ENCODE data around the gene FCSK.
A peak's percentile ranks its signal among the peaks of the same experiment; 100 is the strongest.
"Not testable (repeated sequence)": the region's sequence is repeated elsewhere in the genome, so short reads cannot be mapped to it uniquely, and the experiment has no call there.

FCSK gene

GRCh38 chr16:70451004-70451340, 3.4 kb upstream of the FCSK start:
- not testable (repeated sequence) for H3K9me3 ChIP-seq (ENCODE audit: insufficient read depth, low read depth, low read length); H2BK12ac ChIP-seq (ENCODE audit: low read length); H3K4me3 ChIP-seq (ENCODE audit: low read depth, low read length); H2BK120ac ChIP-seq (ENCODE audit: insufficient read depth, low read length, poor library complexity); DNase-seq; H3K79me1 ChIP-seq (ENCODE audit: low read length); H3K18ac ChIP-seq (ENCODE audit: low read length); H2AFZ ChIP-seq (ENCODE audit: insufficient read depth, low read length, poor library complexity); H4K8ac ChIP-seq (ENCODE audit: low read depth, low read length); H3K14ac ChIP-seq (ENCODE audit: low read length); H4K91ac ChIP-seq (ENCODE audit: low read depth, low read length); H2AK5ac ChIP-seq (ENCODE audit: low read length); H3K9ac ChIP-seq (ENCODE audit: low read length); H3K4ac ChIP-seq (ENCODE audit: low read depth, low read length); H3K4me2 ChIP-seq (ENCODE audit: low read length); H3K27me3 ChIP-seq (ENCODE audit: insufficient read depth, low read length); H3K36me3 ChIP-seq (ENCODE audit: control insufficient read depth in 1 of 2, insufficient read depth in 2 of 2, low read length in 2 of 2); H3K79me2 ChIP-seq (ENCODE audit: control insufficient read depth, insufficient read depth, low read length, poor library complexity); H3K23ac ChIP-seq (ENCODE audit: low read length); H4K12ac ChIP-seq (ENCODE audit: low read depth, low read length); H3K27ac ChIP-seq (ENCODE audit: low read depth, low read length); H2BK5ac ChIP-seq (ENCODE audit: low read depth, low read length, poor library complexity); H3K4me1 ChIP-seq (ENCODE audit: control insufficient read depth in 1 of 2, insufficient read depth in 2 of 2, low read length in 2 of 2)
- no CpG with 5 or more reads among the region's 25 CpGs for WGBS (ENCODE audit: extremely low coverage, insufficient coverage, insufficient read length)

GRCh38 chr16:70453117-70453891, 1.1 kb upstream of the FCSK start:
- Histone ChIP-seq H3K18ac (ENCODE audit: low read length) (no peak overlapping the region), H3K9ac (ENCODE audit: low read length) (no peak overlapping the region), H3K9me3 (ENCODE audit: insufficient read depth, low read depth, low read length) (peaks cover 3% of the 10 kb centered on the region), H3K36me3 (ENCODE audit: control insufficient read depth in 1 of 2, insufficient read depth in 2 of 2, low read length in 2 of 2) (no peaks in the 10 kb centered on the region), H2AK5ac (ENCODE audit: low read length) (no peak overlapping the region), H3K4ac (ENCODE audit: low read depth, low read length) (no peak overlapping the region), H2BK12ac (ENCODE audit: low read length) (peak overlapping the region; percentile 53), H3K27me3 (ENCODE audit: insufficient read depth, low read length) (no peaks in the 10 kb centered on the region), H4K12ac (ENCODE audit: low read depth, low read length) (peak overlapping the region; percentile 33), H2BK120ac (ENCODE audit: insufficient read depth, low read length, poor library complexity) (no peak overlapping the region), H4K8ac (ENCODE audit: low read depth, low read length) (no peak overlapping the region), H3K23ac (ENCODE audit: low read length) (no peak overlapping the region), H3K27ac (ENCODE audit: low read depth, low read length) (no peak overlapping the region), H3K4me2 (ENCODE audit: low read length) (peak overlapping the region; percentile 98), H3K79me2 (ENCODE audit: control insufficient read depth, insufficient read depth, low read length, poor library complexity) (peaks cover 5% of the 10 kb centered on the region), H3K4me1 (ENCODE audit: control insufficient read depth in 1 of 2, insufficient read depth in 2 of 2, low read length in 2 of 2) (peaks cover 2 to 3% of the 10 kb centered on the region in 2 experiments), H4K91ac (ENCODE audit: low read depth, low read length) (no peak overlapping the region), H3K79me1 (ENCODE audit: low read length) (peaks cover 7% of the 10 kb centered on the region), H2BK5ac (ENCODE audit: low read depth, low read length, poor library complexity) (no peak overlapping the region), H2AFZ (ENCODE audit: insufficient read depth, low read length, poor library complexity) (no peak overlapping the region), H3K4me3 (ENCODE audit: low read depth, low read length) (no peak overlapping the region), H3K14ac (ENCODE audit: low read length) (no peak overlapping the region)
- no peak for DNase-seq
- WGBS (ENCODE audit: extremely low coverage, insufficient coverage, insufficient read length) = no CpG with 5 or more reads among the region's 11 CpGs

- H3K79me1 ChIP-seq (ENCODE audit: low read length) = peaks cover 7% of the 10 kb centered on the region
- peak overlapping the region; percentile 95 for H3K4me3 ChIP-seq (ENCODE audit: low read depth, low read length)
- H2BK5ac ChIP-seq (ENCODE audit: low read depth, low read length, poor library complexity) = no peak overlapping the region
- no peak overlapping the region for H4K91ac ChIP-seq (ENCODE audit: low read depth, low read length)
- H3K14ac ChIP-seq (ENCODE audit: low read length) = no peak overlapping the region
- peak overlapping the region; percentile 98 for H3K4me2 ChIP-seq (ENCODE audit: low read length)
- WGBS (ENCODE audit: extremely low coverage, insufficient coverage, insufficient read length) = no CpG with 5 or more reads among the region's 8 CpGs
- no peak overlapping the region for H2BK12ac ChIP-seq (ENCODE audit: low read length)
- H4K8ac ChIP-seq (ENCODE audit: low read depth, low read length) = peak overlapping the region; percentile 77
- peaks cover 3% of the 10 kb centered on the region for H3K9me3 ChIP-seq (ENCODE audit: insufficient read depth, low read depth, low read length)
- peak overlapping the region; percentile 97 for H3K27ac ChIP-seq (ENCODE audit: low read depth, low read length)
- no peak overlapping the region for H3K18ac ChIP-seq (ENCODE audit: low read length)
- H3K79me2 ChIP-seq (ENCODE audit: control insufficient read depth, insufficient read depth, low read length, poor library complexity) = peaks cover 5% of the 10 kb centered on the region
- H3K4ac ChIP-seq (ENCODE audit: low read depth, low read length) = no peak overlapping the region
- peak overlapping the region; percentile 74 for H3K9ac ChIP-seq (ENCODE audit: low read length)
- H2BK120ac ChIP-seq (ENCODE audit: insufficient read depth, low read length, poor library complexity) = no peak overlapping the region
- H2AFZ ChIP-seq (ENCODE audit: insufficient read depth, low read length, poor library complexity) = peak overlapping the region; percentile 30
- peaks cover 2 to 3% of the 10 kb centered on the region in 2 experiments for H3K4me1 ChIP-seq (ENCODE audit: control insufficient read depth in 1 of 2, insufficient read depth in 2 of 2, low read length in 2 of 2)
- no peak overlapping the region for H4K12ac ChIP-seq (ENCODE audit: low read depth, low read length)
- no peak overlapping the region for H2AK5ac ChIP-seq (ENCODE audit: low read length)
- no peak for DNase-seq
- H3K27me3 ChIP-seq (ENCODE audit: insufficient read depth, low read length) = no peaks in the 10 kb centered on the region
- H3K36me3 ChIP-seq (ENCODE audit: control insufficient read depth in 1 of 2, insufficient read depth in 2 of 2, low read length in 2 of 2) = no peaks in the 10 kb centered on the region
- H3K23ac ChIP-seq (ENCODE audit: low read length) = no peak overlapping the region
Observed at GRCh38 chr16:70453892-70454221, 538 bp upstream of the FCSK start.

- H3K79me1 ChIP-seq (ENCODE audit: low read length) = peaks cover 7% of the 10 kb centered on the region
- no peak overlapping the region for H3K4me2 ChIP-seq (ENCODE audit: low read length)
- H3K4me1 ChIP-seq (ENCODE audit: control insufficient read depth in 1 of 2, insufficient read depth in 2 of 2, low read length in 2 of 2) = peaks cover 2 to 3% of the 10 kb centered on the region in 2 experiments
- WGBS (ENCODE audit: extremely low coverage, insufficient coverage, insufficient read length) = no CpG with 5 or more reads among the region's 7 CpGs
- H2BK120ac ChIP-seq (ENCODE audit: insufficient read depth, low read length, poor library complexity) = no peak overlapping the region
- no peak overlapping the region for H2BK5ac ChIP-seq (ENCODE audit: low read depth, low read length, poor library complexity)
- H3K36me3 ChIP-seq (ENCODE audit: control insufficient read depth in 1 of 2, insufficient read depth in 2 of 2, low read length in 2 of 2) = no peaks in the 10 kb centered on the region
- H3K18ac ChIP-seq (ENCODE audit: low read length) = no peak overlapping the region
- no peak overlapping the region for H4K12ac ChIP-seq (ENCODE audit: low read depth, low read length)
- H3K14ac ChIP-seq (ENCODE audit: low read length) = no peak overlapping the region
- no peak overlapping the region for H3K4ac ChIP-seq (ENCODE audit: low read depth, low read length)
- H3K79me2 ChIP-seq (ENCODE audit: control insufficient read depth, insufficient read depth, low read length, poor library complexity) = peaks cover 5% of the 10 kb centered on the region
- H3K27me3 ChIP-seq (ENCODE audit: insufficient read depth, low read length) = no peaks in the 10 kb centered on the region
- no peak overlapping the region for H3K23ac ChIP-seq (ENCODE audit: low read length)
- no peak overlapping the region for H2AFZ ChIP-seq (ENCODE audit: insufficient read depth, low read length, poor library complexity)
- no peak overlapping the region for H4K91ac ChIP-seq (ENCODE audit: low read depth, low read length)
- H2AK5ac ChIP-seq (ENCODE audit: low read length) = no peak overlapping the region
- H3K27ac ChIP-seq (ENCODE audit: low read depth, low read length) = no peak overlapping the region
- no peak overlapping the region for H3K4me3 ChIP-seq (ENCODE audit: low read depth, low read length)
- H3K9ac ChIP-seq (ENCODE audit: low read length) = no peak overlapping the region
- H4K8ac ChIP-seq (ENCODE audit: low read depth, low read length) = no peak overlapping the region
- H3K9me3 ChIP-seq (ENCODE audit: insufficient read depth, low read depth, low read length) = no peaks in the 10 kb centered on the region
- H2BK12ac ChIP-seq (ENCODE audit: low read length) = no peak overlapping the region
- DNase-seq = peak in 1 of 2 donors; percentile 60
Observed at GRCh38 chr16:70455910-70456309, 1.5 kb downstream of the FCSK start.

Measured in trophoblast cell (in vitro differentiated cells and primary cell).